WTC11 (cell line): ENCODE results near the gene GPC5. TPM values are rescaled to one million over a fixed set of nuclear protein-coding genes. Genes with fewer than 3 reads are reported as not detected.

Experiments used
- ATAC-seq: fragments of 200-7000 bp; cut with Tn5 transposase; 2 replicates; pipeline ENCODE4 v1.10.0; 2021; ENCODE audit warnings: mild to moderate bottlenecking, moderate library complexity
- CTCF ChIA-PET: fragments of 300-600 bp; sonication (Branson Sonifier 250); formaldehyde crosslinking; loops from one replicate; lab custom pipeline; 2021; ENCODE audit warnings: antibody characterized with exemption; lab: Charles Lee
- POLR2A ChIA-PET: fragments of 350-600 bp; sonication (Branson Sonifier 250); formaldehyde crosslinking; loops from one replicate; lab custom pipeline; 2021; ENCODE audit warnings: antibody characterized with exemption; lab: Charles Lee
- DNase-seq: peaks from one replicate; pipeline ENCODE4 v3.0.0; 2021; ENCODE audit warnings: low spot score
- H3K27ac Mint-ChIP-seq: 2 replicates; pipeline ENCODE4 v1.8.0; 2021; ENCODE audit warnings: mixed read lengths
- H3K27me3 Mint-ChIP-seq: 2 replicates; pipeline ENCODE4 v1.8.0; 2021; ENCODE audit warnings: low read depth, mild to moderate bottlenecking, moderate library complexity, mixed read lengths
- H3K36me3 Mint-ChIP-seq: 2 replicates; pipeline ENCODE4 v1.8.0; 2021; ENCODE audit warnings: mixed read lengths
- H3K4me1 Mint-ChIP-seq: 2 replicates; pipeline ENCODE4 v1.8.0; 2022; ENCODE audit warnings: mixed read lengths
- H3K4me3 Mint-ChIP-seq: 2 replicates; pipeline ENCODE4 v1.8.0; 2021; ENCODE audit warnings: mild to moderate bottlenecking, moderate library complexity, mixed read lengths
- H3K9me3 Mint-ChIP-seq: 2 replicates; pipeline ENCODE4 v1.8.0; 2021; ENCODE audit warnings: mixed read lengths
- CBFB ChIP-seq: sonication (generic); formaldehyde crosslinking; IDR thresholded peaks from 2 replicates; pipeline ENCODE4 v1.8.1; 2022; ENCODE audit warnings: mild to moderate bottlenecking, low read depth, missing genetic modification reagents
- FOXK1 ChIP-seq: sonication (generic); formaldehyde crosslinking; IDR thresholded peaks from 2 replicates; pipeline ENCODE4 v1.8.0; 2022; ENCODE audit warnings: mild to moderate bottlenecking, moderate library complexity, missing genetic modification reagents
- GTF2I ChIP-seq: fragments of 250-450 bp; sonication (Bioruptor Pico); conservative IDR thresholded peaks from 2 replicates; pipeline ENCODE4 v1.4.0; 2021; ENCODE audit warnings: mild to moderate bottlenecking
- HMGA2 ChIP-seq: fragments of 250-450 bp; sonication (Bioruptor Pico); IDR thresholded peaks from 2 replicates; pipeline ENCODE4 v1.4.0; 2021; ENCODE audit warnings: mild to moderate bottlenecking, moderate library complexity
- KAT7 ChIP-seq: sonication (generic); formaldehyde crosslinking; IDR thresholded peaks from 2 replicates; pipeline ENCODE4 v1.8.1; 2023; ENCODE audit warnings: missing genetic modification reagents, mild to moderate bottlenecking, borderline replicate concordance
- MXD4 ChIP-seq: fragments of 250-450 bp; sonication (Bioruptor Pico); IDR thresholded peaks from 2 replicates; pipeline ENCODE4 v1.8.0; 2021; ENCODE audit warnings: mild to moderate bottlenecking, moderate library complexity, borderline replicate concordance
- MYBL2 ChIP-seq: sonication (generic); formaldehyde crosslinking; IDR thresholded peaks from 2 replicates; pipeline ENCODE4 v1.8.1; 2023; ENCODE audit warnings: mild to moderate bottlenecking, moderate library complexity, missing genetic modification reagents
- NFATC4 ChIP-seq: fragments of 250-450 bp; sonication (Bioruptor Pico); IDR thresholded peaks from 2 replicates; pipeline ENCODE4 v1.9.0; 2021; ENCODE audit warnings: mild to moderate bottlenecking
- NR1H2 ChIP-seq: sonication (generic); formaldehyde crosslinking; IDR thresholded peaks from 2 replicates; pipeline ENCODE4 v1.9.0; 2021; ENCODE audit warnings: mild to moderate bottlenecking, moderate library complexity, missing genetic modification reagents
- SOX15 ChIP-seq: fragments of 250-450 bp; sonication (Bioruptor Pico); IDR thresholded peaks from 2 replicates; pipeline ENCODE4 v1.9.0; 2021; ENCODE audit warnings: mild to moderate bottlenecking
- TCF7 ChIP-seq: sonication (generic); formaldehyde crosslinking; IDR thresholded peaks from 2 replicates; pipeline ENCODE4 v1.8.0; 2022; ENCODE audit warnings: mild to moderate bottlenecking, low read depth, missing genetic modification reagents, moderate library complexity
- ZNF138 ChIP-seq: sonication (generic); formaldehyde crosslinking; conservative IDR thresholded peaks from 2 replicates; pipeline ENCODE4 v1.8.1; 2022; ENCODE audit warnings: mild to moderate bottlenecking, moderate library complexity, missing genetic modification reagents
- ZNF423 ChIP-seq: fragments of 250-450 bp; sonication (Bioruptor Pico); IDR thresholded peaks from 2 replicates; pipeline ENCODE4 v2.1.2; 2022; ENCODE audit warnings: mild to moderate bottlenecking, moderate library complexity
- total RNA-seq: library from RNA; stranded (reverse); gene quantifications from 3 replicates; pipeline ENCODE4 v1.2.3, GENCODE V29; 2021
- TF ChIP-seq, protein P1 (sequence below): fragments of 200-600 bp; IDR thresholded peaks from 2 replicates; pipeline ENCODE4 v1.8.0; 2022; ENCODE audit warnings: antibody characterized with exemption
- TF ChIP-seq, protein P2 (sequence below): sonication (generic); formaldehyde crosslinking; IDR thresholded peaks from 2 replicates; pipeline ENCODE4 v1.8.0; 2023; ENCODE audit warnings: mild to moderate bottlenecking, missing genetic modification reagents
- TF ChIP-seq, protein P3 (sequence below): sonication (generic); formaldehyde crosslinking; IDR thresholded peaks from 2 replicates; pipeline ENCODE4 v1.8.1; 2023; ENCODE audit warnings: mild to moderate bottlenecking, missing genetic modification reagents, borderline replicate concordance
- TF ChIP-seq, protein P4 (sequence below): sonication (generic); formaldehyde crosslinking; IDR thresholded peaks from 2 replicates; pipeline ENCODE4 v1.8.1; 2022; ENCODE audit warnings: low read depth, mild to moderate bottlenecking, moderate library complexity, missing genetic modification reagents, borderline replicate concordance
- TF ChIP-seq, protein P5 (sequence below): sonication (generic); formaldehyde crosslinking; IDR thresholded peaks from 2 replicates; pipeline ENCODE4 v1.8.0; 2023; ENCODE audit warnings: missing genetic modification reagents
- TF ChIP-seq, protein P6 (sequence below): fragments of 250-450 bp; sonication (Bioruptor Pico); IDR thresholded peaks from 2 replicates; pipeline ENCODE4 v1.9.0; 2021; ENCODE audit warnings: mild to moderate bottlenecking
- TF ChIP-seq, protein P7 (sequence below): sonication (generic); formaldehyde crosslinking; conservative IDR thresholded peaks from 2 replicates; pipeline ENCODE4 v1.8.1; 2022; ENCODE audit warnings: mild to moderate bottlenecking, missing genetic modification reagents

Gene GPC5
- total RNA-seq, 1 experiment from 2014 or later = 0.46 TPM

DNA sequence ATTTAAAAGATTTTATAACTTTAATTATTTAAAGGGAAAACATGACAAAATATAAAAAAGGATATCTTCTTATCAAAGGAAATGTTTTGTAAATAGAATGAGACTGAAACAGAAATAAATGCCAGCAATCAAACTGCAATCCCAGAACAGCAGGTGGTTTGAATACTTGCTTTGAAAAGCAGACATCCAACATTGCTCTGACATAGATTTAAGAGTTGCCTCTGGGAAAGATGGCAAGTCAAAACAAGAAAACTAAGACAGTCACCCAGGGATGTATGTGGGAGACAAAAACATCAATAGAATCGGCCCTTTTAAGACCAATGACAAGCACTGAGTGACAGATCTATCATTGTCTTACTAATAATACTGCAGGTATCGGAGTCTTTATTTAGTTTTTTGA is 1038.5 kb downstream of the GPC5 start:
- ChIA-PET CTCF (no interaction called here), POLR2A (no interaction called here)
- Mint-ChIP-seq H3K9me3 (no peaks in the 10 kb centered on the region), H3K4me3 (no peak overlapping the region), H3K36me3 (no peaks in the 10 kb centered on the region), H3K27ac (no peak overlapping the region), H3K4me1 (peaks cover 3% of the 10 kb centered on the region; the same call in 1 of the 2 replicates)
- DNase-seq = no peak
- ATAC-seq = no peak
- TF ChIP-seq, protein P1, sequence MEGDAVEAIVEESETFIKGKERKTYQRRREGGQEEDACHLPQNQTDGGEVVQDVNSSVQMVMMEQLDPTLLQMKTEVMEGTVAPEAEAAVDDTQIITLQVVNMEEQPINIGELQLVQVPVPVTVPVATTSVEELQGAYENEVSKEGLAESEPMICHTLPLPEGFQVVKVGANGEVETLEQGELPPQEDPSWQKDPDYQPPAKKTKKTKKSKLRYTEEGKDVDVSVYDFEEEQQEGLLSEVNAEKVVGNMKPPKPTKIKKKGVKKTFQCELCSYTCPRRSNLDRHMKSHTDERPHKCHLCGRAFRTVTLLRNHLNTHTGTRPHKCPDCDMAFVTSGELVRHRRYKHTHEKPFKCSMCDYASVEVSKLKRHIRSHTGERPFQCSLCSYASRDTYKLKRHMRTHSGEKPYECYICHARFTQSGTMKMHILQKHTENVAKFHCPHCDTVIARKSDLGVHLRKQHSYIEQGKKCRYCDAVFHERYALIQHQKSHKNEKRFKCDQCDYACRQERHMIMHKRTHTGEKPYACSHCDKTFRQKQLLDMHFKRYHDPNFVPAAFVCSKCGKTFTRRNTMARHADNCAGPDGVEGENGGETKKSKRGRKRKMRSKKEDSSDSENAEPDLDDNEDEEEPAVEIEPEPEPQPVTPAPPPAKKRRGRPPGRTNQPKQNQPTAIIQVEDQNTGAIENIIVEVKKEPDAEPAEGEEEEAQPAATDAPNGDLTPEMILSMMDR = no peak
- TF ChIP-seq NR1H2 (CRISPR knock-in tag) (no peak), KAT7 (CRISPR knock-in tag) (no peak), FOXK1 (CRISPR knock-in tag) (no peak), MXD4 (CRISPR knock-in tag) (no peak), GTF2I (CRISPR knock-in tag) (no peak), CBFB (no peak), MYBL2 (CRISPR knock-in tag) (no peak), HMGA2 (no peak)
- TF ChIP-seq, protein P2, sequence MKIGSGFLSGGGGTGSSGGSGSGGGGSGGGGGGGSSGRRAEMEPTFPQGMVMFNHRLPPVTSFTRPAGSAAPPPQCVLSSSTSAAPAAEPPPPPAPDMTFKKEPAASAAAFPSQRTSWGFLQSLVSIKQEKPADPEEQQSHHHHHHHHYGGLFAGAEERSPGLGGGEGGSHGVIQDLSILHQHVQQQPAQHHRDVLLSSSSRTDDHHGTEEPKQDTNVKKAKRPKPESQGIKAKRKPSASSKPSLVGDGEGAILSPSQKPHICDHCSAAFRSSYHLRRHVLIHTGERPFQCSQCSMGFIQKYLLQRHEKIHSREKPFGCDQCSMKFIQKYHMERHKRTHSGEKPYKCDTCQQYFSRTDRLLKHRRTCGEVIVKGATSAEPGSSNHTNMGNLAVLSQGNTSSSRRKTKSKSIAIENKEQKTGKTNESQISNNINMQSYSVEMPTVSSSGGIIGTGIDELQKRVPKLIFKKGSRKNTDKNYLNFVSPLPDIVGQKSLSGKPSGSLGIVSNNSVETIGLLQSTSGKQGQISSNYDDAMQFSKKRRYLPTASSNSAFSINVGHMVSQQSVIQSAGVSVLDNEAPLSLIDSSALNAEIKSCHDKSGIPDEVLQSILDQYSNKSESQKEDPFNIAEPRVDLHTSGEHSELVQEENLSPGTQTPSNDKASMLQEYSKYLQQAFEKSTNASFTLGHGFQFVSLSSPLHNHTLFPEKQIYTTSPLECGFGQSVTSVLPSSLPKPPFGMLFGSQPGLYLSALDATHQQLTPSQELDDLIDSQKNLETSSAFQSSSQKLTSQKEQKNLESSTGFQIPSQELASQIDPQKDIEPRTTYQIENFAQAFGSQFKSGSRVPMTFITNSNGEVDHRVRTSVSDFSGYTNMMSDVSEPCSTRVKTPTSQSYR (CRISPR knock-in tag) = no peak
- TF ChIP-seq, protein P3, sequence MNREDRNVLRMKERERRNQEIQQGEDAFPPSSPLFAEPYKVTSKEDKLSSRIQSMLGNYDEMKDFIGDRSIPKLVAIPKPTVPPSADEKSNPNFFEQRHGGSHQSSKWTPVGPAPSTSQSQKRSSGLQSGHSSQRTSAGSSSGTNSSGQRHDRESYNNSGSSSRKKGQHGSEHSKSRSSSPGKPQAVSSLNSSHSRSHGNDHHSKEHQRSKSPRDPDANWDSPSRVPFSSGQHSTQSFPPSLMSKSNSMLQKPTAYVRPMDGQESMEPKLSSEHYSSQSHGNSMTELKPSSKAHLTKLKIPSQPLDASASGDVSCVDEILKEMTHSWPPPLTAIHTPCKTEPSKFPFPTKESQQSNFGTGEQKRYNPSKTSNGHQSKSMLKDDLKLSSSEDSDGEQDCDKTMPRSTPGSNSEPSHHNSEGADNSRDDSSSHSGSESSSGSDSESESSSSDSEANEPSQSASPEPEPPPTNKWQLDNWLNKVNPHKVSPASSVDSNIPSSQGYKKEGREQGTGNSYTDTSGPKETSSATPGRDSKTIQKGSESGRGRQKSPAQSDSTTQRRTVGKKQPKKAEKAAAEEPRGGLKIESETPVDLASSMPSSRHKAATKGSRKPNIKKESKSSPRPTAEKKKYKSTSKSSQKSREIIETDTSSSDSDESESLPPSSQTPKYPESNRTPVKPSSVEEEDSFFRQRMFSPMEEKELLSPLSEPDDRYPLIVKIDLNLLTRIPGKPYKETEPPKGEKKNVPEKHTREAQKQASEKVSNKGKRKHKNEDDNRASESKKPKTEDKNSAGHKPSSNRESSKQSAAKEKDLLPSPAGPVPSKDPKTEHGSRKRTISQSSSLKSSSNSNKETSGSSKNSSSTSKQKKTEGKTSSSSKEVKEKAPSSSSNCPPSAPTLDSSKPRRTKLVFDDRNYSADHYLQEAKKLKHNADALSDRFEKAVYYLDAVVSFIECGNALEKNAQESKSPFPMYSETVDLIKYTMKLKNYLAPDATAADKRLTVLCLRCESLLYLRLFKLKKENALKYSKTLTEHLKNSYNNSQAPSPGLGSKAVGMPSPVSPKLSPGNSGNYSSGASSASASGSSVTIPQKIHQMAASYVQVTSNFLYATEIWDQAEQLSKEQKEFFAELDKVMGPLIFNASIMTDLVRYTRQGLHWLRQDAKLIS = no peak
- TF ChIP-seq, protein P4, sequence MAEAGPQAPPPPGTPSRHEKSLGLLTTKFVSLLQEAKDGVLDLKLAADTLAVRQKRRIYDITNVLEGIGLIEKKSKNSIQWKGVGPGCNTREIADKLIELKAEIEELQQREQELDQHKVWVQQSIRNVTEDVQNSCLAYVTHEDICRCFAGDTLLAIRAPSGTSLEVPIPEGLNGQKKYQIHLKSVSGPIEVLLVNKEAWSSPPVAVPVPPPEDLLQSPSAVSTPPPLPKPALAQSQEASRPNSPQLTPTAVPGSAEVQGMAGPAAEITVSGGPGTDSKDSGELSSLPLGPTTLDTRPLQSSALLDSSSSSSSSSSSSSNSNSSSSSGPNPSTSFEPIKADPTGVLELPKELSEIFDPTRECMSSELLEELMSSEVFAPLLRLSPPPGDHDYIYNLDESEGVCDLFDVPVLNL (CRISPR knock-in tag) = no peak
- TF ChIP-seq, protein P5, sequence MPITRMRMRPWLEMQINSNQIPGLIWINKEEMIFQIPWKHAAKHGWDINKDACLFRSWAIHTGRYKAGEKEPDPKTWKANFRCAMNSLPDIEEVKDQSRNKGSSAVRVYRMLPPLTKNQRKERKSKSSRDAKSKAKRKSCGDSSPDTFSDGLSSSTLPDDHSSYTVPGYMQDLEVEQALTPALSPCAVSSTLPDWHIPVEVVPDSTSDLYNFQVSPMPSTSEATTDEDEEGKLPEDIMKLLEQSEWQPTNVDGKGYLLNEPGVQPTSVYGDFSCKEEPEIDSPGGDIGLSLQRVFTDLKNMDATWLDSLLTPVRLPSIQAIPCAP (CRISPR knock-in tag) = no peak
- TF ChIP-seq, all 79 proteins: peak for 0
- no peaks in the 10 kb centered on the region; the same call in 1 of the 2 replicates for H3K27me3 Mint-ChIP-seq

DNA sequence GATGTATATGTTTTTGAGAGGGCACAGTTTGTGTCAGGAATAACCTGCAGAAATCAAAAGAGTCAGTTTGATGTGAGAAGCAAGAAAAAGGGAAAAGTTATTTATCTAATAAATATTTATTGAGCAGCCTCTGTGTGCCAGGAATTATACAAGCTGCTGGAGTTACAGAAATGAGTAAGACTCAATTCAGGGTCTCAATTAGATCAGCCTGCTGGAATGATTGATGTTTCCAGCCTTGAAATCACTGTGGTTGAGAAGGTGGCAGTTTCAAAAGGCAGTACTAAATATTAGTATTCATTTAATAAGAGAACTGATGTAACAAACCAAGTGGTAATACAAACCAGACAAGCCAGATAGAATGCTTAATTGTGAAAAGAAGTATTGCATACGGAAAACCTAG is 1045.8 kb downstream of the GPC5 start:
- no peak for TF ChIP-seq SOX15
- TF ChIP-seq, protein P6, sequence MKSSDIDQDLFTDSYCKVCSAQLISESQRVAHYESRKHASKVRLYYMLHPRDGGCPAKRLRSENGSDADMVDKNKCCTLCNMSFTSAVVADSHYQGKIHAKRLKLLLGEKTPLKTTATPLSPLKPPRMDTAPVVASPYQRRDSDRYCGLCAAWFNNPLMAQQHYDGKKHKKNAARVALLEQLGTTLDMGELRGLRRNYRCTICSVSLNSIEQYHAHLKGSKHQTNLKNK = no peak
- TF ChIP-seq, protein P7, sequence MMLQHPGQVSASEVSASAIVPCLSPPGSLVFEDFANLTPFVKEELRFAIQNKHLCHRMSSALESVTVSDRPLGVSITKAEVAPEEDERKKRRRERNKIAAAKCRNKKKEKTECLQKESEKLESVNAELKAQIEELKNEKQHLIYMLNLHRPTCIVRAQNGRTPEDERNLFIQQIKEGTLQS (CRISPR knock-in tag) = no peak
- no peak for TF ChIP-seq TCF7 (CRISPR knock-in tag)
- TF ChIP-seq ZNF423 (CRISPR knock-in tag) = no peak
- TF ChIP-seq NFATC4 (CRISPR knock-in tag) = no peak
- no peak for TF ChIP-seq ZNF138 (CRISPR knock-in tag)
- H3K27ac Mint-ChIP-seq = no peak overlapping the region
- peaks cover 4% of the 10 kb centered on the region for H3K9me3 Mint-ChIP-seq
- H3K4me3 Mint-ChIP-seq = no peak overlapping the region
- no peaks in the 10 kb centered on the region for H3K27me3 Mint-ChIP-seq
- DNase-seq (no peak), ATAC-seq (no peak)
- ChIA-PET POLR2A (no interaction called here), CTCF (no interaction called here)
- no peaks in the 10 kb centered on the region for H3K4me1 Mint-ChIP-seq
- H3K36me3 Mint-ChIP-seq = no peaks in the 10 kb centered on the region
